ENCODE measurements around the gene KISS1.
A peak's percentile ranks its signal among the peaks of the same experiment; 100 is the strongest.

KISS1 gene

GRCh38 chr1:204172404-204173029 is 23.8 kb downstream of the KISS1 start:
- TF ChIP-seq, protein P1, sequence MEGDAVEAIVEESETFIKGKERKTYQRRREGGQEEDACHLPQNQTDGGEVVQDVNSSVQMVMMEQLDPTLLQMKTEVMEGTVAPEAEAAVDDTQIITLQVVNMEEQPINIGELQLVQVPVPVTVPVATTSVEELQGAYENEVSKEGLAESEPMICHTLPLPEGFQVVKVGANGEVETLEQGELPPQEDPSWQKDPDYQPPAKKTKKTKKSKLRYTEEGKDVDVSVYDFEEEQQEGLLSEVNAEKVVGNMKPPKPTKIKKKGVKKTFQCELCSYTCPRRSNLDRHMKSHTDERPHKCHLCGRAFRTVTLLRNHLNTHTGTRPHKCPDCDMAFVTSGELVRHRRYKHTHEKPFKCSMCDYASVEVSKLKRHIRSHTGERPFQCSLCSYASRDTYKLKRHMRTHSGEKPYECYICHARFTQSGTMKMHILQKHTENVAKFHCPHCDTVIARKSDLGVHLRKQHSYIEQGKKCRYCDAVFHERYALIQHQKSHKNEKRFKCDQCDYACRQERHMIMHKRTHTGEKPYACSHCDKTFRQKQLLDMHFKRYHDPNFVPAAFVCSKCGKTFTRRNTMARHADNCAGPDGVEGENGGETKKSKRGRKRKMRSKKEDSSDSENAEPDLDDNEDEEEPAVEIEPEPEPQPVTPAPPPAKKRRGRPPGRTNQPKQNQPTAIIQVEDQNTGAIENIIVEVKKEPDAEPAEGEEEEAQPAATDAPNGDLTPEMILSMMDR (IDR thresholded peaks at IDR 0.05; ENCODE audit: low read length, missing control alignments) = no peak

DNA sequence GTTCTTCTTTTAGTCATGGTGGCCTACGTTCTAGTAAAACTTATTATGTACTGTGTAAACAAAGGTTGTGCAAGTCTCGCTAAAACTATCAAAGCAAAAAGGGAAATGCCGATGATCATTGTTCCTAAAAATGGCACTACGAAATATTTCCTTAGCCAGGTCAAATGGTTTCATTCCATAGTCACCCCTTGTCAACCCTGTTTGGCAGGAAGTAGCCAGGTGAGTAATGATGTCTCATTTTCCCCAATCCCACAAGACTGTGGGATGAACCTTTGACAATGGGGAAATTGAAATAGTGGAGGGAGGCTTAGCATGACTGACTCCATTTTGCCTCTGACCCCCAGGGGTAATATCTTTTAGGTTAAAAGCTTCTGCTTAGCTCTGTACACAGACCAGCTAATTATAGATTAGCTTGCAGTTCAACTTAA is 24.5 kb downstream of the KISS1 start:
- DNase-seq (ENCODE audit: low read depth) = peak; percentile 72
- no peak overlapping the region for H3K4me3 ChIP-seq (replicated peaks; ENCODE audit: low read depth, low read length)
- TF ChIP-seq, protein P1 (IDR thresholded peaks at IDR 0.05; ENCODE audit: low read length, missing control alignments) = no peak

More at GRCh38 chr1:204172404-204173029, 23.8 kb downstream of the KISS1 start:
- DNase-seq (ENCODE audit: low read depth) = no peak
- no peak overlapping the region for H3K4me3 ChIP-seq (replicated peaks; ENCODE audit: low read depth, low read length)

GRCh38 chr1:204170494-204171155 is 25.7 kb downstream of the KISS1 start:
- DNase-seq (ENCODE audit: low read depth) = no peak
- TF ChIP-seq, protein P1 (IDR thresholded peaks at IDR 0.05; ENCODE audit: low read length, missing control alignments) = no peak
- H3K4me3 ChIP-seq (replicated peaks; ENCODE audit: low read depth, low read length) = no peak overlapping the region

- TF ChIP-seq, protein P1 (IDR thresholded peaks at IDR 0.05; ENCODE audit: low read length, missing control alignments) = no peak
- no peak for DNase-seq (ENCODE audit: low read depth)
- no peak overlapping the region for H3K4me3 ChIP-seq (replicated peaks; ENCODE audit: low read depth, low read length)
Observed at GRCh38 chr1:204169858-204170257, 26.4 kb downstream of the KISS1 start.

- no peak for DNase-seq (ENCODE audit: low read depth)
- no peak overlapping the region for H3K4me3 ChIP-seq (replicated peaks; ENCODE audit: low read depth, low read length)
- TF ChIP-seq, protein P1 (IDR thresholded peaks at IDR 0.05; ENCODE audit: low read length, missing control alignments) = no peak
Observed at GRCh38 chr1:204167730-204168129, 28.6 kb downstream of the KISS1 start.

- no peak within 1 kb of the TSS for H3K4me3 ChIP-seq (replicated peaks; ENCODE audit: low read depth, low read length)
- DNase-seq (ENCODE audit: low read depth) = no peak
- TF ChIP-seq, protein P1 (IDR thresholded peaks at IDR 0.05; ENCODE audit: low read length, missing control alignments) = no peak
Observed at GRCh38 chr1:204166219-204166618, 30.1 kb downstream of the KISS1 start, which contains the start of gene REN. Gene REN (minus strand): TSS chr1:204166337. CDS start chr1:204166293, 44 bp downstream.
